Measurements from ENCODE around the gene GNB2.
"Not testable (repeated sequence)": the region's sequence is repeated elsewhere in the genome, so short reads cannot be mapped to it uniquely, and the experiment has no call there.

Gene GNB2

DNA sequence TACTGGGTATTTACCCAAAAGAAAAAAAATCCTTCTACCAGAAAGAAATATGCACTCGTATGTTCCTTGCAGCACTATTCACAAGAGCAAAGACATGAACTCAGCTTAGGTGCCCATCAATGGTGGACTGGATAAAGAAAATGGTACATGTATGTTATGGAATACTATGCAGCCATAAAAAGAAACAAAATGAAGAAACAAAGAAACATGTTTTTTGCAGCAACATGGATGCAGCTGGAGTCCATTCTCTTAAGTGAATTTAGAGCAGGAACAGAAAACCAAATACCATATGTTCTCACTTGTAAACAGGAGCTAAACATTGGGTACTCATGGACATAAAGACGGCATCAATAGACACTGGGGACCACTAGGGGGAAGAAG is 5.5 kb upstream of the GNB2 start:
- H3K27me3 ChIP-seq (ENCODE audit: control insufficient read depth in 1 of 2, insufficient read depth in 1 of 2, low read length in 2 of 2): peaks cover 0 to 1% of the 10 kb centered on the region in 2 experiments
- H2BK15ac ChIP-seq (ENCODE audit: low read depth, poor library complexity, severe bottlenecking): no peak overlapping the region
- H3K18ac ChIP-seq (ENCODE audit: low read depth in 1 of 2, low read length in 2 of 2): no peak overlapping the region
- no peak overlapping the region for H3K4me3 ChIP-seq (ENCODE audit: insufficient read depth in 1 of 2, low read depth in 1 of 2, low read length in 2 of 2)
- H3K9ac ChIP-seq (ENCODE audit: low read length): no peak overlapping the region
- H3K14ac ChIP-seq (ENCODE audit: low read length in 2 of 2): no peak overlapping the region
- H2AFZ ChIP-seq (ENCODE audit: low read depth, low read length): no peak overlapping the region
- H3K9me3 ChIP-seq (ENCODE audit: control insufficient read depth, low read length): no peaks in the 10 kb centered on the region
- H3K4me2 ChIP-seq (ENCODE audit: low read length, poor library complexity, severe bottlenecking): no peak overlapping the region
- no peak overlapping the region for H2AK5ac ChIP-seq (ENCODE audit: low read length, severe bottlenecking)
- H3K23ac ChIP-seq (ENCODE audit: low read length in 2 of 2): no peak overlapping the region
- DNase-seq: no peak
- H2BK120ac ChIP-seq (ENCODE audit: low read depth, low read length): no peak overlapping the region
- 100% methylated on average over 1 of the region's 2 CpGs for WGBS
- no peaks in the 10 kb centered on the region for H3K79me1 ChIP-seq (replicated peaks; ENCODE audit: low read length, poor library complexity, severe bottlenecking)
- no peak overlapping the region for H2BK5ac ChIP-seq (ENCODE audit: low read depth, low read length, poor library complexity, severe bottlenecking)
- no peak overlapping the region for H3K27ac ChIP-seq (ENCODE audit: low read length, poor library complexity, severe bottlenecking)
- H3K4ac ChIP-seq (ENCODE audit: low read depth in 1 of 2, low read length in 2 of 2): no peak overlapping the region
- no peaks in the 10 kb centered on the region for H3K36me3 ChIP-seq (ENCODE audit: control insufficient read depth in 1 of 2, insufficient read depth in 2 of 2, low read depth in 1 of 2, low read length in 2 of 2)
- no peak overlapping the region for H4K8ac ChIP-seq (ENCODE audit: low read length)
- no peaks in the 10 kb centered on the region for H3K4me1 ChIP-seq (ENCODE audit: control insufficient read depth, insufficient read depth, low read depth, low read length)
- no peak overlapping the region for H4K91ac ChIP-seq (ENCODE audit: low read length)
- no peak overlapping the region for H2BK12ac ChIP-seq (ENCODE audit: low read length in 2 of 2)

DNA sequence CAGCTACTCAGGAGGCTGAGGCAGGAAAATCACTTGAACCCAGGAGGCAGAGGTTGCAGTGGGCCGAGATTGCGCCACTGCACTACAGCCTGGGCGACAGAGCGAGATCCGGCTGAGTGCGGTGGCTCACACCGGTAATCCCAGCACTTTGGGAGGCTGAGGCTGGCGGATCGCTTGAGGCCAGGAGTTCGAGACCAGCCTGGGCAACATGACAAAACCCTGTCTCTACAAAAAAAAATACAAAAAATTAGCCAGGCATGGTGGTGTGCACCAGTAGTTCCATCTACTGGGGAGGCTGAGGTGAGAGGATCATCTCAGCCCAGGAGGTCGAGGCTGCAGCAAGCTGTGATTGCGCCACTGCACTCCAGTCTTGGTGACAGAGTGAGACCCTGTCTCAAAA is 4.4 kb upstream of the GNB2 start:
- H3K23ac ChIP-seq (ENCODE audit: low read length in 2 of 2); H2BK15ac ChIP-seq (ENCODE audit: low read depth, poor library complexity, severe bottlenecking); H3K27me3 ChIP-seq (ENCODE audit: control insufficient read depth in 1 of 2, insufficient read depth in 1 of 2, low read length in 2 of 2); H2BK12ac ChIP-seq (ENCODE audit: low read length in 2 of 2); H3K9me3 ChIP-seq (ENCODE audit: control insufficient read depth, low read length); H3K4ac ChIP-seq (ENCODE audit: low read depth in 1 of 2, low read length in 2 of 2); H2AK5ac ChIP-seq (ENCODE audit: low read length, severe bottlenecking); H3K36me3 ChIP-seq (ENCODE audit: control insufficient read depth in 1 of 2, insufficient read depth in 2 of 2, low read depth in 1 of 2, low read length in 2 of 2); H3K14ac ChIP-seq (ENCODE audit: low read length in 2 of 2); H3K79me1 ChIP-seq (replicated peaks; ENCODE audit: low read length, poor library complexity, severe bottlenecking); H2BK5ac ChIP-seq (ENCODE audit: low read depth, low read length, poor library complexity, severe bottlenecking); H2BK120ac ChIP-seq (ENCODE audit: low read depth, low read length); H3K18ac ChIP-seq (ENCODE audit: low read depth in 1 of 2, low read length in 2 of 2); DNase-seq; H3K4me1 ChIP-seq (ENCODE audit: control insufficient read depth, insufficient read depth, low read depth, low read length); H4K91ac ChIP-seq (ENCODE audit: low read length); H3K4me3 ChIP-seq (ENCODE audit: insufficient read depth in 1 of 2, low read depth in 1 of 2, low read length in 2 of 2); H3K27ac ChIP-seq (ENCODE audit: low read length, poor library complexity, severe bottlenecking); H3K4me2 ChIP-seq (ENCODE audit: low read length, poor library complexity, severe bottlenecking); H3K9ac ChIP-seq (ENCODE audit: low read length); H4K8ac ChIP-seq (ENCODE audit: low read length); H2AFZ ChIP-seq (ENCODE audit: low read depth, low read length): not testable (repeated sequence)
- 91% methylated on average over 8 of the region's 12 CpGs for WGBS

DNA sequence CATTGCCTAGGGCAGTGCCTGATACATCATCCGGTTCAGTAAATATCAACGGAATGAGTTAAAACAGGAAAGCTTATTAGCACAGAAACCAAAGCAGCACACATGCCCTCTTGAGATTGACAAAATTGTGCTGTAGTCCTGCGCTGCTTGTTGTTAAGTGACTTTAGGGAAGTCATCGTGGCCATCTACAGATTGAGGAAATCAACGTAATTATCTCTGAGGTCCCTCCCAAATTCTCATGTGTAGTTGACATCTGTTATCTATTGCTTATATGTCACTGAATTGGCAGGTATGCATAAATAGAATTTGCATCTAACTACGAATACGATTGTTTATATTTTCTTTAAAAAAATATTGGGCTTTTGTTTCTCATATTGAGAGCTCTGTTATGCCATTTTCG is 3.5 kb upstream of the GNB2 start:
- H3K4me3 ChIP-seq (ENCODE audit: insufficient read depth in 1 of 2, low read depth in 1 of 2, low read length in 2 of 2): no peak overlapping the region
- H4K91ac ChIP-seq (ENCODE audit: low read length): no peak overlapping the region
- 90% methylated on average over 3 of the region's 8 CpGs for WGBS

DNA sequence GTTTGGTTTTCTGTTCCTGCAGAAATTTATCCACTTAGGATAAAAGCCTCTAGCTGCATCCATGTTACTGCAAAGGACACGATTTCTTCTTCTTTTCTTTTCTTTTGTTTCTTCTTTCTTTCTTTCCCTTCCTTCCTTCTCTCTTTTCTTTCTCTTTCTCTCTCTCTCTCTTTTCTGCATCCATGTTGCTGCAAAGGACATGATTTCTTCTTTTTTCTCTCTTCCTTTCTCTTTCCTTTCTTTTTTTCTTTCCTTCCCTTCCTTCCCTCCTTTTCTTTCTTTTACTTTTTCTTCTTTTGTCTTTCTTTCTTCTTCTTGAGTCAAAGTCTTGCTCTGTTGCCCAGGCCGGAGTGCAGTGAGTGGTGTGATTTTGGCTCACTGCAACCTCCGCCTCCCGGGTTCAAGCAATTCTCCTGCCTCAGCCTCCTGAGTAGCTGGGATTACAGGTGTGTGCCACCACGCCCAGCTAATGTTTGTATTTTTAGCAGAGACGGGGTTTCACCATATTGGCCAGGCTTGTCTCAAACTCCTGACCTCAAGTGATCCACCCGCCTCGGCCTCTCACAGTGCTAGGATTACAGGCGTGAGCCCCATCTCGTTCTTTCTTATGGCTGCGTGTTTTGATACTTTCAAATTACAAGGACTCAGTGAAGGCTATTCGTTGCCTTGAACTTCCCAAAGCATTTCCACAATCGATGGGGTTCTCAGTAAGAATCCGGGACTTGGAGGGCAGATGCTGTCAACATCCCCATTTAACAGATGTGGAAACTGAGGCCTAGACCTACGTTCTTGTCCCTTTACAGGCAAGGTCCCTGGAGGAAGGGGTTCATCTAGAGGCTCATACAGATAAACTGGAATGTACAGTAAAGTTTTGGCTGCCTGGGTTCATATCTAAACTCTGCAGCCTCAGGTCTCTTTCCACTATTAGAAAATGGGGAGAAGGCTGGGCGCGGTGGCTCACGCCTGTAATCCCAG is 1.9 kb upstream of the GNB2 start:
- Histone ChIP-seq H3K23ac (ENCODE audit: low read length in 2 of 2) (no peak overlapping the region), H3K4me2 (ENCODE audit: low read length, poor library complexity, severe bottlenecking) (no peak overlapping the region), H2AK5ac (ENCODE audit: low read length, severe bottlenecking) (no peak overlapping the region), H3K27me3 (ENCODE audit: control insufficient read depth in 1 of 2, insufficient read depth in 1 of 2, low read length in 2 of 2) (no peaks in the 10 kb centered on the region), H4K91ac (ENCODE audit: low read length) (no peak overlapping the region), H3K36me3 (ENCODE audit: control insufficient read depth in 1 of 2, insufficient read depth in 2 of 2, low read depth in 1 of 2, low read length in 2 of 2) (peaks cover 3 to 4% of the 10 kb centered on the region in 2 experiments), H3K14ac (ENCODE audit: low read length in 2 of 2) (no peak overlapping the region), H3K18ac (ENCODE audit: low read depth in 1 of 2, low read length in 2 of 2) (no peak overlapping the region), H2BK120ac (ENCODE audit: low read depth, low read length) (no peak overlapping the region), H2BK12ac (ENCODE audit: low read length in 2 of 2) (no peak overlapping the region), H3K9ac (ENCODE audit: low read length) (no peak overlapping the region), H2BK15ac (ENCODE audit: low read depth, poor library complexity, severe bottlenecking) (no peak overlapping the region), H3K4ac (ENCODE audit: low read depth in 1 of 2, low read length in 2 of 2) (no peak overlapping the region), H2AFZ (ENCODE audit: low read depth, low read length) (no peak overlapping the region), H3K27ac (ENCODE audit: low read length, poor library complexity, severe bottlenecking) (no peak overlapping the region), H2BK5ac (ENCODE audit: low read depth, low read length, poor library complexity, severe bottlenecking) (no peak overlapping the region), H3K4me1 (ENCODE audit: control insufficient read depth, insufficient read depth, low read depth, low read length) (peaks cover 8% of the 10 kb centered on the region), H3K9me3 (ENCODE audit: control insufficient read depth, low read length) (no peaks in the 10 kb centered on the region), H4K8ac (ENCODE audit: low read length) (no peak overlapping the region), H3K4me3 (ENCODE audit: insufficient read depth in 1 of 2, low read depth in 1 of 2, low read length in 2 of 2) (no peak overlapping the region), H3K79me1 (replicated peaks; ENCODE audit: low read length, poor library complexity, severe bottlenecking) (no peaks in the 10 kb centered on the region)
- WGBS: 91% methylated on average over 18 of the region's 18 CpGs
- no peak for DNase-seq

More for the DNA sequence above, 3.5 kb upstream of the GNB2 start:
- H2BK5ac ChIP-seq (ENCODE audit: low read depth, low read length, poor library complexity, severe bottlenecking): no peak overlapping the region
- no peak overlapping the region for H3K4me2 ChIP-seq (ENCODE audit: low read length, poor library complexity, severe bottlenecking)
- no peak overlapping the region for H3K18ac ChIP-seq (ENCODE audit: low read depth in 1 of 2, low read length in 2 of 2)
- no peaks in the 10 kb centered on the region for H3K79me1 ChIP-seq (replicated peaks; ENCODE audit: low read length, poor library complexity, severe bottlenecking)
- no peaks in the 10 kb centered on the region for H3K9me3 ChIP-seq (ENCODE audit: control insufficient read depth, low read length)
- H3K14ac ChIP-seq (ENCODE audit: low read length in 2 of 2): no peak overlapping the region
- no peak overlapping the region for H3K27ac ChIP-seq (ENCODE audit: low read length, poor library complexity, severe bottlenecking)
- H2BK120ac ChIP-seq (ENCODE audit: low read depth, low read length): no peak overlapping the region
- H3K36me3 ChIP-seq (ENCODE audit: control insufficient read depth in 1 of 2, insufficient read depth in 2 of 2, low read depth in 1 of 2, low read length in 2 of 2): no peaks in the 10 kb centered on the region
- no peak overlapping the region for H2BK12ac ChIP-seq (ENCODE audit: low read length in 2 of 2)
- no peak overlapping the region for H3K23ac ChIP-seq (ENCODE audit: low read length in 2 of 2)
- no peak overlapping the region for H2BK15ac ChIP-seq (ENCODE audit: low read depth, poor library complexity, severe bottlenecking)
- no peak overlapping the region for H4K8ac ChIP-seq (ENCODE audit: low read length)
- no peak overlapping the region for H2AK5ac ChIP-seq (ENCODE audit: low read length, severe bottlenecking)
- H3K9ac ChIP-seq (ENCODE audit: low read length): no peak overlapping the region
- H3K4me1 ChIP-seq (ENCODE audit: control insufficient read depth, insufficient read depth, low read depth, low read length): no peaks in the 10 kb centered on the region
- H3K27me3 ChIP-seq (ENCODE audit: control insufficient read depth in 1 of 2, insufficient read depth in 1 of 2, low read length in 2 of 2): no peaks in the 10 kb centered on the region
- no peak overlapping the region for H3K4ac ChIP-seq (ENCODE audit: low read depth in 1 of 2, low read length in 2 of 2)
- no peak overlapping the region for H2AFZ ChIP-seq (ENCODE audit: low read depth, low read length)
- DNase-seq: no peak

Measured in mesenchymal stem cell (in vitro differentiated cells and primary cell).